HG03139 (cell line): ENCODE measurements around the gene DAO.

Source experiments
- ATAC-seq: cut with Tn5 transposase; IDR thresholded peaks from one replicate; pipeline ENCODE4 v1.9.1; 2021; ENCODE audit not compliant: unreplicated experiment

The DAO gene

DNA sequence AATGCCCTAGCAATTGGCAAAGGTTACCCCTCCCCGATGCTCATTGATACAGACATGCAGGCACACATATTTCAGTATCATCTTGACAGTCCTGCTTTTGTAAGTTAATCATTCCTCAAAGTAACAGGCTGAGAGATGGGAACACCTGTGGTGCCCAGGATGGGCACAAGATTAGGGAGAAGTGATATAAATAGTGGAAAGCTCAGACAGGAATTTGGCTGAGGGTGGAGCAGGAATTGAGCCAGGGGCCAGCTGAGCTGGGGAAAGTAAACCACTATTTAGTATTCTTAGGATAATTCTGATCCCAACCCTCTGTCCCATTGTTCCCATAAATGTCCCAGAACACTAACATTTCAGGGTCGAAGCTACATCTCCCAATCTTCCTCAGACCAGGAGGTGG, 38.3 kb downstream of the DAO start:
- no peak for ATAC-seq

DNA sequence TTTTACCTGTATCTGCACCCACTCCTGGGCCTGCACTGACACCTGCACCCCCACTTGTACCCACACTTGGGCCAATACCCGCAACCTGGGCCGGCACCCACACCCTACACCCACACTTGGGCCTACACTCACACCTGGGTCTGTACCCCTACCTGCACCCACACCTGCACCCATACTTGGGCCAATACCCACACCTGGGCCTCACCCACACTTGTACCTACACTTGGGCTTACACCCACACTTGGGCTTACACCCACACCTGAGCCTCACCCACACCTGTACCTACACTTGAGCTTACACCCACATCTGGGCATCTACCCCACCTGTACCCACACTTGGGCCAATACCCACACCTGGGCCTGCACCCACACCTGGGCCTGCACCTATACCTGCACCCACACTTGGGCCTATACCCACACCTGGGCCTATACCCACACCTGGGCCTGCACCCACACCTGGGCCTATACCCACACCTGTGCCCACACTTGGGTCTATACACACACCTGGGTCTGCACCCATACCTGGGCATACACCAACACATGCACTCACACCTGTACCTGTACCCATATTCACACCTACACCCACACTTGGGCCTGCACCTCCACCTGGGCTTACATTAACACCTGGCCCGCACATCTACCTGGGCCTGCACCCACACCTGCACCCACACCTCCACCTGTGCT, 39.2 kb downstream of the DAO start:
- ATAC-seq, result no peak

DNA sequence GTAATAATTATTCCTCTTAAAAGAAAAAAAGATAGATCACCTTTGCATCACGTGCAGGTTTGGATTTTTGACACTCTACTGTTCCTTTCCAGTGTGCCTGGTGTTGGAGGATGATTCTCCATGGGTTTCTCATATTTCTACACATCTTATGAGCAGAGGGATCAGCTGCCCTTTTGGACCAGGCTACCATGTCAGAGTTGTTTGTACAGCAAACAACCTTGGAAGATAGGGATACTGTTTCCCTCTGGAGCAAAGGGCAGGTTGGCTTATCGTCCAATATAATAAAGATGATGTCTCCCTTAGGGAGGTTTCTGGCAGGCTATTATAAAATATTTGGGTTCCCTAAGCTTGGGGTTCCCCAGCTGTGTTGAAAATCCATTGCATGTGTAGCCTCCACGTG, 42.1 kb downstream of the DAO start:
- no peak for ATAC-seq

DNA sequence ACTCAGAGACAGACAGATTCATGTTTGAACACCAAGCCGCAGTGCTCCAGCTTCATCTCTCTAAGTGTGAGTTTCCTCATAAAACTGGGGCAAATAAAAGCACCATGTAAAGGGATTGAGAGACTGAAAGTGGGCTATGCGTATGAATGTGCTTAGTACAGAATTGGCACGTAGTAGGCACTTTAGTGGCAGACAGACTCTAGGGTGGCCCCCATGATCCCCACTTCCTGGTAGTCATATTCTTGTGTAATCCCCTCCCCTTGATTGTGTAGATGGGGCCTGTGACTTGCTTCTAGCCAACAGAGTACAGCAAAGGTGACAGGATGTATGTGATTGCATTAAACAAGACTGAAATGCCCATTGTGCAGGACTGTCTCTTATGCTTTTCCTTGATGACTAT, 43.0 kb downstream of the DAO start:
- ATAC-seq, result no peak

DNA sequence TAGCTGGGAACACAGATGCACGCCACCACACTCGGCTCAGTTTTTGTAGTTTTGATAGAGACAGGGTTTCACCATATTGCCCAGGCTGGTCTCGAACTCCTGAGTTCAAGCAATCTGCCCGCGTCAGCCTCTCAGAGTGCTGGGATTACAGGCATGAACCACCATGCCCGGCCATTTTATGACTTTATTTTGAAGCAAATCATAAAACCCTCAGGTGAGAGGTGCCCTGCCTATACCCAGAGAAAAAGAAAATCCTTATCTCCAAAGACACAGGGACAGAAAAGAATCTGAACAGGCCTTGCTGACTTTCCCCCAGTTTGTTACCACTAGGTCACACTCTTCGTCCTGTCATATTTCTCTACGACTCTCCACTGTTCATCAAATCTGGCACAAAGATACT, 48.8 kb downstream of the DAO start:
- ATAC-seq, result no peak

DNA sequence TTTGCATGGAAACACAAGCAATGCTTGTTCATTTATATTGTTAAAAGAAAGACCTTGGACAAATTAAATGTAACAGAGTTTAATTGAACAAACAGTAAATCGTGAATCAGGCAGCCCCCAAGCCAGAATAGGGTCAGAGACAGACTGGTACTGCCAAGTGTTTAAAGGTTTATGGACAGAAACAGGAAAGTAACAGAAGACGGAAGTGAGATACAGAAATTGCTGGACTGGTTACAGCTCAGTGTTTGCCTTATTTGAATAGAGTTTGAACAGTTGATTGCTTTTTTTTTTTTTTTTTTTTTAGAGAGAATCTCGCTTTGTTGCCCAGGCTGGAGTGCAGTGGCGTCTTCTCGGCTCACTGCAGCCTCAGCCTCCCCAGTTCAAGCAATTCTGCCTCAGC, 50.3 kb downstream of the DAO start:
- no peak for ATAC-seq

DNA sequence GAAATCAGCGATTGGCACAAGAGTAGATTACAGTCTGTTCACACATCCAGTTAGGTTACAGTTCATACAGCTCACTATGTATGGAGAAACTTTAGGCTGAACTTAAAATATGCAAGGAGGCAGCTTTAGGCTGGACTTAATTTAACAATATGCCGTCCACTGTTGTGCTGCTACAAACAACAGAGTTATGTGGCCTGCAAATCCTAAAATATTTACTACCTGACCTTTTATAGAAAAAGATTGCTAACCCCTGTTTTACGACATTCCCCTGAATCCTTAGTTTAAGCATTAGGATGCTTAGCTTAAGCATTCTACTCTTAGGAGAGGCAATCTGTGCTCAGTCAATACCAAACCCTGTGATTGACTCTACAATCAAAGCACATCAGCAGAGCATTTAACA, 50.9 kb downstream of the DAO start:
- ATAC-seq, result no peak

DNA sequence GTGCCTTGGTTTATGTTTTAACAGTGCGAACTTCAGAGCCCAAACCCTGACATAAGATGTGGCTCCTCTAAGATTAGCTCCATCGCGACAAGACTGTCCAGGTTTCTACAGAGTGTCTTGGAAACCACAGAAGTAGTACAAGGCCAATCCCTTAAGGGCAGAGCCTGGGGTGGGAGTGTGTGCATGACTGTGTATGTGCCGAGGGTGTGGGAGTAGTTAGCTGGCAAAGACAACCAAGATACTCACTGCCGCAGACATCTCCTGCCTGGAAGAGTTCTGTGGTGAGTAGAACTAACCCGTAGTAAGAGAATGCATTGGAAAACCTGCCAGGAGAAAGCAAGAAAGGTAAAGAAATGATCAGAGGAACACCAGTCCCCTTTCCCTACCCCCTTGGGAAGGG, 54.1 kb downstream of the DAO start:
- ATAC-seq, result no peak

DNA sequence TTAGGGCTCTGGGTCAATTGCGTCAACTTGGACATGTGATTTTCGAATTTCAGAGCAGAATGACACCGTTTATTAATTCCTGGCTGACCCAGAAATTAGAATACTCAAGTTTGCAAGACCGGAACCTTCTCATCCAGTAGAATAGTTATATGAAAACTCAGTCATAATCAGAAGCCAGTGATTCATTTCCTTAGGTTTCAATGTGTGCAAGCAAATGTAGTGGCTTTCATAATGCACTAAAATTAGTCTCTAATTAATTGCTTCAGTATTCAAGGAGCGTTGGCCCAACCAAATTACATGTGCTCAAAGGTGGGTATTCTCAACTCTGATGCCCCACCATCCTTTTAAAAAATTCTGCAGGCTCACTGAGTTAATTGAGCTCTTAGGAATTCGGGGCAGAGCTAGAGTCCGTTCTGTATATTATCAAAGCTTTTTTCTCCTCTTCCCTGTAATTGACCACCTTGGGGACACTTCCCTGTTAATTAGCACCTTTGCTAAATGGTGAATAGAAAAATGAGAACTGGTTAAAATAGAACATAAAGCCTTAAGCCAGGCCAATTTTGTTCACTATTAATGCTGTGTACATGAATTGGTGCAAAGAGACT, 55.4 kb downstream of the DAO start:
- ATAC-seq, result no peak

DNA sequence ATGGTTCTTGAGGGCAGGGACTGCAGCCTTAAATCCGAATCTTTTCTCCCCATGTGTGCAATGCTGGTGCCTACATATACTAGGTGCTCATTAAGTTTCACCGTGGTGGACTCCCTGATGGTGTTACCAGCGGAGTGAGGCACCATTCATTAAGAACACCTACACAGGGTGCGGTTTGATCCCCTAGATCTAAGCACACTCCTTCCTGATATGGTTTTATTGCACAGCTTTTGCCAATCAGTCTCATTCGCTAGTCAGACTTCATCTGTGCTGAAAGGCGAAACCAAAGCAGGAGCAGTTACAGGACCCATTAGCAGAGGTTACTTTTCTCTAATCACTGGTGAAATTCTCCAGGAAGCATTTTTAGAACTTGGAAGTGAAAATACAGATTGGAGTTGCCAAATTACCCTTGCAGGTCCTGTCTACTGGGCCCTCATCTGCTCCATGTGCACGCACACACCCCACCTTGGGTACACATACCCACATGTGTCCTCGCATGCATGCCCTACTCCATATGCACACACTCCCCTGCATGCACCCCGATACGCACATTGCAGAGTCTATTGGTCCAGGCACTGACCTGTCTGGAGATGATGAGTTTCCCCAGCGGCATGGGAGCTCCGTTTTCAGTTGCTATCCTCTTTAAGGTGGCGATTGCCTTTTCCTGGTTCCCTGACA, 58.5 kb downstream of the DAO start:
- ATAC-seq, result no peak

DNA sequence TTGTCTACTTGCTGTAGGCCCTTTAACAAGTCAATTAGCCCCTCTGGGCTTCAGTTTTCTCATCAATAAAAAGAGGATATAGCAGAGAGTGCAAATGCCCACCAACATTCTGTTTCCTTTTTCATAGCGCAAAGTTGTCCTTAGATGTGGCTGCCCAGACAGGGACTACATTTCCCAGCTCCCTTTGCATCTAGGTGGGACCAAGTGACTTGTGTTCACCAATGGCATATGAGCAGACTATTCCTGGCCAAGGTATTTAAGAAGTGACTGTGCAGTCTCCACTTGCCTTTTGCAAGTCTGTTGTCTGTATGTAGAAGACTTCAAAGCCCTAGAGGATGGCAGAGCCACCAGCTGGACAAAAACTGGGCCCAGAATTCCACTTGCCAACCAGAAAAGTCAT, 59.7 kb downstream of the DAO start:
- ATAC-seq, result no peak

DNA sequence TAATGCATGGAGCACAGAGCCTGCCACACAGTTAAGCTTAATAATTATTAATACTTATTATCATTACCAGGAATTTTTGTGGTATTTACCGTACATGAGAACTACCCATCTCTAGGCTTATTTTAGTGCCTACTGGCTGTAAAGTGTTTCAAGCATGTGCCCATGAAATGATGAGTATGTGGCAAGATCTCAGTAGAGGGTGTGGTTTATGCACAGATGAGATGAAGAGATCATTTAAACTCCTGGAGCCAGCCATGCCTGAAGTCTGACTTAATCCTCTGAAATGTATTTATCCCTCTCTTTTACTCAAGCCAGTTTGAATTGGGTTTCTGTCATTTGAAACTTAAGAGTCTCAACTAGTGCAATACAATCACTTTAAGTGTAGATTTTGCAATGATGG, 60.2 kb downstream of the DAO start:
- ATAC-seq, result no peak

DNA sequence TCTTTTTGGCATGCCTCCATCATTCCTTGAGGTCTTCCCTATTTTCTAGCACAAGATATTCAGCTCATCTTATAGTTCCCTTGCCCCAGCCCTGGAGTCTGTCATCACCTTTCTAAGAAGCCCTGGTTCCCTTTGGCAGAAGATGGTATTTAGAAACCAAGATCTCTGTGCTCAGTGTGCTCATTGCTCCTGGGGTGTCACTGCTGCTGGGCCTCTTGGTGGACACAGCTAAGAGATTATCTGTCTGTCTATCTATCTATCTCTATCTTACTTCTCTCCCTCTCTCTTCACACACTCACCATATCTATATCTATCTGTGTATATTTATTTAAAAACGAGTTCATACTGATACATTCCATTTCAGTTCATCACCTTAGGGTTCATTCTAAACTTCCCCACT, 67.2 kb downstream of the DAO start:
- ATAC-seq, result no peak

DNA sequence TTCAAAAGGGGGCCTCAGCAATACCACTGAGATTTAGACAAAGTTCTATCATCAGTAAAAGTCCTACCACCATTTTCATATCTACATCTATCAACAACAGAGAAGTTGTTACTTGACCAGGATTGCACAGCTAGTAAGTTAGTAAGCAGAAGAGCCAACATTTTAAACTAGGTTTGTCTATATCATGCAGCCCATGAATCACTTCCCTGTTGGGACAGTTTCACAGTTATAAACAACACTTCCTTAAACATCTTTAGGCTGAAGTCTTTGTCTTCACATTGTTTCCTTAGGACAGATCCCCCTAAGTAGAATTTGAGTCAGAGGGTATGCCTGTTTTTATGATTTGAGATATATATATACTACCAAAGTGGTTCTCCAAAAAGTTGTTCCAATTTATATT, 68.5 kb downstream of the DAO start:
- ATAC-seq, result no peak

DNA sequence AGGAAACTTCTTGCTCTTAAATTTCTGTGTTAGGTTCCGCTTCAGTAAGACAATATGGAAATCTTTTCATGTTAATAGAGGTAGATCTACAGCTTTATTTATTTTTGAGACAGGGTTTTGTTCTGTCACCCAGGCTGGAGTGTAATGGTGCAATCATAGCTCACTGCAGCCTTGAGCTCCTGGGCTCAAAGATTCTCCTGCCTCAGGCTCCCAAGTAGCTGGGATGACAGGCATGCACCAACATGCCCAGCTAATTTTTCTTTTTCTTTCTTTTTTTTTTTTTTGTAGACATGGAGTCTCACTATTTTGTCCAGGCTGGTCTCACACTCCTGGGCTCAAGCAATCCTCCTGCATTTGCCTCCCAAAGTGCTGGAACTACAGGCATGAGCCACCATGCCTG, 70.1 kb downstream of the DAO start:
- no peak for ATAC-seq
